Caki2 (cell line): Measurements from ENCODE around the gene CYSRT1. TPM values are rescaled to one million over a fixed set of nuclear protein-coding genes. Genes with fewer than 3 reads are reported as not detected.

Experiments
- DNase-seq: peaks from one replicate; pipeline ENCODE4 v3.0.0-alpha.2; 2015; ENCODE audit warnings: low read depth
- in situ Hi-C: cut with HindIII; loops from 2 replicates; pipeline ENCODE4 v1.10.0; 2016; ENCODE audit warnings: low sequenced_read_pairs, low pct_unique_long_range_greater_than_20kb, mixed read lengths
- total RNA-seq: library from RNA; depleted of rRNA; stranded (reverse); fragments of >200 nt; shearing (Covaris generic); gene quantifications from 2 replicates; pipeline ENCODE4 v1.2.3, GENCODE V29; 2014; ENCODE audit warnings: low replicate concordance

CYSRT1 gene
- total RNA-seq, 1 experiment from 2014 or later: 0.61 TPM

DNA sequence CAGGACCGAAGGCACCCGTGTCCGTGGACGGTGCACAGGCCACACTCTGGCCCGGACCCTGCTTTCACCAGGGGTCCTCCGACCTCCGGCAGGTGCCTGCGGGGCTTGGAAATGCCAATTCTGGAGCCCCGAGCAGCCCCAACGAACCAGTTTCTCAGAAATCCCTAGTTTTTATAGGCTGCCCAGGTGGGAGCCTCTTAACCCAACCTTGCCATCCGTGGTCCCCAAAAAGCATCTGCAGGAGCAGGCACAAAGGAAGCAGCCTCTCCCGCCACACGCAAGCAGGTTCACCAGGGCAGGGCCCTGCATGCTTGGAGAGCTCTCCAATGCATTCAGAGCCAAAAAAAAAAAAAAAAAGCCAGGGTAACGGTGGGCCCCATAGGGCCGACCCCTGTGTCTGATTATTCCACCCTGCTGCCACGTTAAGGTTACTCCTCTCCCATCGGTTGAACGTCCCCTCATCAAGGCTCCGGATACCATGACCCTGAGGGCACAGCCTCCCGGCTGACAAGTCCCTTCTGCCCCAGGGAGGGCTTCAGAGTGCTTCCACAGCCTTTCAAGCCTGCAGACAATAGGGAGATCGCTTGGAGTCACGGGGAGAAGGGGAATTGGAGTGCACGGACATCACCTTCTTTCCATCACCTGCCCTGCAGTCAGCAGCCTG is 23.6 kb upstream of the CYSRT1 start:
- in situ Hi-C loops: no loop called here
- DNase-seq: no peak

DNA sequence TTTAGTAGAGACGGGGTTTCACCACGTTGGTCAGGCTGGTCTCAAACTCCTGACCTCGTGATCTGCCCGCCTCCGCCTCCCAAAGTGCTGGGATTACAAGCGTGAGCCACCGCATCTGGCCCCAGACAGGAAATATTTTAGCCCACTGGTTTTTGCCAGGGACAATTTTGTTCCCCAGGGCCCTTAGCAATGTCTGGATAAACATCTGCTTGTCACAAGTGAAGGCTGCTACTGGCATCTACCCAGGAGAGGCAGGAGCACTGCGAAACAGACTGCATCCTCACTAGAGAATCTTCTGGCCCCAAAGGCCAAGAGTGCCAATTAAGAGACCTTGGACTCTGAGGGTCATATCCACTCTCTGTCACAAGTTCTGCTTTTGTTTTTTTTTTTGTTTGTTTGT is 22.0 kb upstream of the CYSRT1 start:
- in situ Hi-C loops: no loop called here
- no peak for DNase-seq

DNA sequence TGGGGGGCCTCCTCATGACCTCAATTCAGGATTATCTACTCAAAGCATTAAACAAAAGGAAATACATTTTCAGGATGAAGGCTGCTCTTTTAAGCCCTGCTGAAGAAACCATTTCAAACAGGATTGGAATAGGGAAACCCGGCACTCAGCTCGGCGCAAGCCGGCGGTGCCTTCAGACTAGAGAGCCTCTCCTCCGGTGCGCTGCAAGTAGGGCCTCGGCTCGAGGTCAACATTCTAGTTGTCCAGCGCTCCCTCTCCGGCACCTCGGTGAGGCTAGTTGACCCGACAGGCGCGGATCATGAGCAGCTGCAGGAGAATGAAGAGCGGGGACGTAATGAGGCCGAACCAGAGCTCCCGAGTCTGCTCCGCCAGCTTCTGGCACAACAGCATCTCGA is 20.2 kb upstream of the CYSRT1 start:
- DNase-seq: no peak
- in situ Hi-C loops: no loop called here

DNA sequence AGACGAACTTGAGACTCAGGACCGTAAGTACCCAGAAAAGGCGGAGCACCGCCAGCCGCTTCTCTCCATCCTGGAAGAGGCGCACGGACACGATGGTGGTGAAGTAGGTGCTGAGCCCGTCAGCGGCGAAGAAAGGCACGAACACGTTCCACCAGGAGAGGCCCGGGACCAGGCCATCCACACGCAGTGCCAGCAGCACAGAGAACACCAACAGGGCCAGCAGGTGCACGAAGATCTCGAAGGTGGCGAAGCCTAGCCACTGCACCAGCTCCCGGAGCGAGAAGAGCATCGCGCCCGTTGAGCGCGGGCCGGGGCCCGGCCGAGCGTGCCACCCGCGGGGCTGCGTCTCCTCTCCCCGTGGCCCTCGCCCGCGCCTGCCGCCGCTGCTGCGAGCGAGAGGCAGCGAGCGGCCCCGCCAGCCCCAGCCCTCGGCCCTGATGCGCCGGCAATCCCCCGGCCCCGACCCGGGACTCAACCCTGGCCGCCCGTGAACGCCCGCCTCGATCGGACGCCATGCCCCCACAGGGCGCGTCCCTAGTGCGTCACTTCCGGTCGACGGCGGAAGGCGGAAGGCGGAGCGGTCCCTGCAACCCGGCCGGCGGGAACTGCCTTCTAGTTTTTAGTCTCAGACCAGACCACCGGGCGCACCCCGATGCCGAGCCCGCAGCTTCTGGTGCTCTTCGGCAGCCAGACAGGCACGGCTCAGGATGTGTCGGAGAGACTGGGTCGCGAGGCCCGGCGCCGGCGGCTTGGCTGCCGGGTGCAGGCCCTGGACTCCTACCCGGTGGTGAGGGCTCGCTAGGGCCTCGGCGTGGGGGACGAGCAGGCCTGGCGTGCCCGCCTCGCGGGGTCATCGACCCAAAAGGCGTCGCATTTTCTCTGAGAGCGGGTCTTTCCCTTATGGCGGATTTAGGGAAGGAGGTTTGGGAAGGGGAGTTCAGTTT is 19.6 kb upstream of the CYSRT1 start, which contains the start of the genes NDOR1 and TMEM203:
Gene NDOR1, plus strand, starts transcription at position 575 of the 944 bp plus-strand sequence. Its CDS starts 78 bp downstream, at position 653.
Gene TMEM203, minus strand, starts transcription at position 523 of the 944 bp plus-strand sequence. Its CDS starts 234 bp downstream, at position 289.
- in situ Hi-C loops: no loop called here
- peak; percentile 66 for DNase-seq

DNA sequence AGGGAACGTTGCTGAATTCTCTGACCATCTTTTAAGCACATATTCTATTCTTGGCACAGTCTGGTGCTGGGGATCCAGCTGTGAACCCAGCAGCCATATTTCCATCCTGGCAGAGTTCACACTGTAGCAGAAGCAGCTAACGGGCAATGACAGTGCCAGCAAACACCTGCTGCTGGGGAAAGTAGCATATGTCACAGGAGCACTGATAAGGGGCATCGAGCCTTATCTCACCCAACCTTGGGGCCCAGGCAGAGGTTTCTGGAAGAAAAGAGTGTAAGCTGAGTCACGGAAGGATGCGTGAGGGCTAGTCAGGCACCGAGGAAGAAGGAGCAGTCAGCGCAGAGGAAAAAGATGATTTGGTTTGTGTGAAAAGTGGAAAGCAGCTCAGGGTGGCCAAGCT is 18.4 kb upstream of the CYSRT1 start:
- DNase-seq: no peak
- in situ Hi-C loops: no loop called here

DNA sequence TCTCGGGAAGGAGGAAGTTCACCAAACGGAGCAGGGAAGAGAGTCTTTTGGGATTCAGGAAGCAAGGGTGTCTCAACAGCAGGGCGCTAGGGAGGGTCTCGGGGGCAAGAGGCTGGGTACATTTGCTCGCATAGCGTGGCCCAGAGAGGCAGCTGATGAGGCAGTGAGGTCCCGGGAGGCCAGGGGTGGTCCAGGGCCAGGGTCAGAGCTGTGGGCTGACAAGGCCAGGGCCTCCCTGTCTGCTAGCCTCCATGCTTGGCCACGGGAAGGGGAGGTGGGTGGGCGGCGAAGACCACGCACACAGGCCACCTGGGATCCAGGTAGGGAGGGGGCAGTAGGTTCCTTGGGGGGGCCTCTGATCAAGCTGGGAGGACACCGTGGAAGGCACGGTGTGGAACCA is 13.4 kb upstream of the CYSRT1 start:
- no peak for DNase-seq
- in situ Hi-C loops: no loop called here

DNA sequence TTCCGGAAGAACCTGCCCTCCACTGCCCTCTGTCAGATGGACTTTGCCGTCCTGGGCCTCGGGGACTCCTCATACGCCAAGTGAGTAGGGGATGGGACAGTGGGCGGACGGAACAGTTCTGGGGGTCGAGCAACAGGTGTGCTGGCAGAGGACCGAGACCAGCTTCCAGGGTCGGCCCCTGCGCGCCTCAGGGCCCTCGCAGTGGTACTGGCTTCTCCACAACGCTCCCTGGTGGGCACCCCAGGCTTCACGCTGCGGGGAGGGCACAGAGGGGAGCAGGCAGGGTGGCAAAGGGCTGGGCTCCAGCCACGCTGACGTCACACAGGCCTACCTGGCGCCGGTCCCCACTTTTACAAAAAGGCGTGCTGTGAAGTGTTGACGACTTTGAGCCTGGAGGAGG is 12.5 kb upstream of the CYSRT1 start:
- in situ Hi-C loops: no loop called here
- no peak for DNase-seq

DNA sequence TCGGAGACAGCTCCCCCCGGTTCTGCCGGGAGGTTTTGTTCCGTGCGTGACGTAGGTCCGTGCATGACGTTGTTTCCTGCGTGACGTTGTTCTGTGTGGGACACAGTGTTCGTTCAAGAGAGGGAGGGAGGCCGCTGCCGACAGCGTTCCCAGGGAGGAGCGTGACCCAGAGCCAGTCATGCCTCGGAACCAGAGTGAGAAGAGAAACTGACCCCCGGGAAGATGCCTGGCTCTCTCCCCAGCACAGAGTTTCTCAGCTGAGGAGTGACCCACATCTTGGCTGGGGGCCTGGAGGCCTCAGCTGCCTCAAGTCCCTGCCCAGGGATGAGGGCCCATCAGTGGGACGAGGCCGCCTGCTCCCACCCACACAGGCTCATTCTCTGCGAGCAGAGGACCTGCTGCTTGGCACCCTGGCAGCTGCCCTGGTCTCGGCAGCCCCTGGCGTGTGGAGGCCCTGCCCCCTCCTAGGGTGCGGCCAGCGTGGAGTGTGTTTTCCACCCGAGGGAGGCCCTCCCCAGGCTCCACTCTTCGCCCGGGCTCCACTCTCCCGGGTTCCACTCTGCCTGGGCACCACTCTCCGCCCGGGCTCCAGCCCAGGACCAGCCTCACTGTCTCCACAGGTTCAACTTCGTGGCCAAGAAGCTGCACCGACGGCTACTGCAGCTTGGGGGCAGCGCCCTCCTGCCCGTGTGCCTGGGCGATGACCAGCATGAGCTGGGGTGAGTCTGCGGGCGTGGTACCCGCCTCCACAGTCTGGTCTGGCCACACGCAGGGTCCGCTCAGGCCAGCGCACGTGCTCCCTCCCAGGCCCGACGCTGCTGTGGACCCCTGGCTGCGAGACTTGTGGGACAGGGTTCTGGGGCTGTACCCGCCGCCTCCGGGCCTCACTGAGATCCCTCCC is 11.6 kb upstream of the CYSRT1 start:
- no peak for DNase-seq
- in situ Hi-C loops: no loop called here

DNA sequence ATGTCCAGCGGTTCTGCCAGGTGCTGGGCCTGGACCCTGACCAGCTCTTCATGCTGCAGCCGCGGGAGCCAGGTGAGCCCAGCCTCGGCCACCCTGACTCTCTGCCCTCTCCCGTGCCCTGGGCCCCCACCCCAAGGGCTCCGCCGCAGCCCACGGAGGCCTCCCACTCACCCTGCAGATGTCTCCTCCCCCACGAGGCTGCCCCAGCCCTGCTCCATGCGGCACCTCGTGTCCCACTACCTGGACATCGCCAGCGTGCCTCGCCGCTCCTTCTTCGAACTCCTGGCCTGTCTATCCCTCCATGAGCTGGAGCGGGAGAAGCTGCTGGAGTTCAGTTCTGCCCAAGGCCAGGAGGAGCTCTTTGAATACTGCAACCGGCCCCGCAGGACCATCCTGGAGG is 10.4 kb upstream of the CYSRT1 start:
- in situ Hi-C loops: no loop called here
- DNase-seq: no peak

DNA sequence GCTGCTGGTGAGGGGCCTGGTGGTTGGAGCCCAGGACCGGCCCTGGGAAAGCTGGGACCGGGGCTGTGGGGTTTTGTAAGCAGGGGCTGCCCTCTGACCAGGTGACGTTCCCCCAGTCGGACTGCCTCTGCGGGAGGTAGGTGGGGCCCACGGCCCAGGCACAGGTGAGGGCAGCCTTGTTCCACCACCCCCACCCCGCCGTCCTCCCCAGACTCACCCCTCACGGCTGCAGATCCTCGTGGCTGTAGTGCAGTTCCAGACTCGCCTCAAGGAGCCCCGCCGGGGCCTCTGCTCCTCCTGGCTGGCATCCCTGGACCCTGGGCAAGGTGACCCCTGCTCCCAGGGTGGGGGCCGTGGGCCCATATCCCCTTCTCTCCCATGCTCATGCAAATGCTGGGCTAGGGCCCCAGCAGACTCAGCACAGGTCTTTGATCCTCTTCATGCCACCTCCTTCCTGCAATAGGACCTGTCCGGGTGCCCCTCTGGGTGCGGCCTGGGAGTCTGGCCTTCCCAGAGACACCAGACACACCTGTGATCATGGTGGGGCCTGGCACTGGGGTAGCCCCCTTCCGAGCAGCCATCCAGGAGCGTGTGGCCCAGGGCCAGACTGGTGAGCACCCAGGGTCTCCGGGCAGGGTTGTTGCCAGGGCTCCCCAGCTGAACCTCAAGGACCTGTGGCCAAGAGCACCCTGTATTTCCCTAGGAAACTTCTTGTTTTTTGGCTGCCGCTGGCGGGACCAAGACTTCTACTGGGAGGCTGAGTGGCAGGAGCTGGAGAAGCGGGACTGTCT is 9.6 kb upstream of the CYSRT1 start:
- DNase-seq: no peak
- in situ Hi-C loops: no loop called here

DNA sequence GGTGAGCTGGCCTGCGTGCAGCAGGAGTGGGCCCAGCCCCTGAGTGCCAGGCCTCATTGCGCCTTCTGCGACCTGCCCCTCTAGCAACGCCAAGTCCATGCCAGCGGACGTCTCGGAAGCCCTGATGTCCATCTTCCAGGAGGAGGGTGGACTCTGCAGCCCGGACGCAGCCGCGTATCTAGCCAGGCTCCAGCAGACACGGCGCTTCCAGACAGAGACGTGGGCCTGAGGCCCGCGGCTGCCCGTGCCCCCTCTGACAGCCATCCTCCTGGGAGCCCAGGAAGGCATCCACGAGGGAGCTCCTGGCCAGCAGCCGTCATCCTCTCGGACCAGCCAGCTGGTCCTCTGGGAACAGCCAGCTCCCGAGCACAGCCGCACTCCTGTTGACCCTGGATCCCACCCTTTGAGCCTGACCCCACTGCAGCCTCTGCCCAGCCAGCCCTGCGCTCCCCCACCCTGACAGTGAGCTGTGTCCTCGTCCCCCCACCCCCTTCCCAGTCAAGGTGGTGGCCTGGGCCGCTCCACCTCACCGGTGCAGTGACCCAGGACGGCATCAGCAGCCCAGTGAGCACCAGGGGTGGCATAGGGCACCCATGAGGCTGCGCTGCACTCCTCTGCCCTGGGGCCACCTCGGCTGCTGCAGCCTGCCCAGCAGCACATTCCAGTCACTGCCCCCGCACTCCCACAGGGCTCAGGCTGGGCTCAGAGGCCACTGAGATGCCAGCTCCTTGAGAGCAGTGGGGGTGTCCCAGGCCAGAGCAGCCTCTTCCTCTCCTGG is 8.6 kb upstream of the CYSRT1 start:
- in situ Hi-C loops: no loop called here
- DNase-seq: no peak

DNA sequence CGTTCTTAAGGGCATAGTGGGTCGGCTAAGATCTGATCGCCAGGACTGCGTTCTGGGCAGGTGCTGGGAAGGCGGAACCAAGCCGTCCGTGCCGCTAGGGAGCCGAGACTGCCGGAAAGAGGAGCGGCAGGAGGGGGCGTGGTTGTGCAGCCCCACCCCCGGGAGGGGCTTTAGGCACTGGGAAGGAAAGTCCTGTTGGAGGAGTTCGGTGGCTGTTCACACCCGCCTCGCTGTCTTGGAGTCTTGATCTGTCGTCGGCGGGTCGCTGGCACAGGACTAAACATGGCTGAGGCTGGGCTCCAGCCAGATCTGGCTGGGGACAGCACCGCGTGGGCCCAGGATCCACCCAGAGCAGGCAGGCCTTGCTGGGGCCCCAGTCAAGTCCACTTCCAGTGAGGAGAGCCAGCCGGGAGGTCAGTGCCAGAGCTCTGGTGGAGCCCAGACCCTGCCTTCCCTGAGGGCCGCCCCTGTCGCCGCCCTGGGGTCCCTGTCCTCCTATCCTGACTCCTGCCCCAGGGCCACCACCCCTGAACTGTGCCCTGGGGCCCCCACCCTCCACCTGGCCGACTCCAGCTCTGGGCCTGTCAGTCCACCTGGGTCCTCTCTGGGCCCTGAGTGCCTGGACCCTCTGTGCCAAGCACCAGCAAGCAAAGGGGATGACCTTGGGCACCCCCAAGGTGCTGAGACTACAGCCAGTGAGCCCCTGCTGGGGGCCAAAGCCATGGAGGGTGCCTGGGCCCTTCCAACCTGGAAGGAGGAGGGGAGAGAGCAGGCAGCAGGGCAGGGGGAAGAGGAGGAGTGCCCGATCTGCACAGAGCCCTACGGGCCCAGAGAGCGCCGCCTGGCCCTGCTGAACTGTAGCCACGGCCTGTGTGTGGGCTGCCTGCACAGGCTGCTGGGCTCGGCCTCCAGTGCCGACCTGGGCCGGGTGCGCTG is 7.4 kb upstream of the CYSRT1 start:
- in situ Hi-C loops: no loop called here
- peak; percentile 85 for DNase-seq

DNA sequence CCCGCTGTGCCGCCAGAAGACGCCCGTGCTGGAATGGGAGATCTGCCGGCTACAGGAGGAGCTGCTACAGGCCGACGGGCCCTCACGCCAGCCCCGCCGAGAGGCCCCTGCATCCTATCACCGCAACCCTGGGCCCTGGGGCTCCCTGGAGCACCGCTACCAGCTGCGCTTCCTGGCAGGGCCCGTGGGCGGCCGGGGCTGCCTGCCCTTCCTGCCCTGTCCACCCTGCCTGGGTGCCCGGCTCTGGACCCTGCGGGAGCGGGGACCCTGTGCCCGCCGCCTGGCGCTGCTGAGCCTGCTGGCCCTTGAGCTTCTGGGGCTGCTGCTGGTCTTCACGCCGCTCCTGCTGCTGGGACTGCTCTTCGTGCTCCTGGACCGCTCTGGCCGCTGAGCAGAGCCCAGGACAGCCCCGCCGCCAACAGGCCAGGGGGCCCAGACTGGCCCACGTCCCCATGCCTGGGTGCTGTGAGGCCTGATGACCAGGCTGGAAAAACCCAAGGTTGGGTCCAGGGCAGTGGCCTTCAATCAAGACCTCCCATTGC is 6.7 kb upstream of the CYSRT1 start:
- DNase-seq: no peak
- in situ Hi-C loops: no loop called here

DNA sequence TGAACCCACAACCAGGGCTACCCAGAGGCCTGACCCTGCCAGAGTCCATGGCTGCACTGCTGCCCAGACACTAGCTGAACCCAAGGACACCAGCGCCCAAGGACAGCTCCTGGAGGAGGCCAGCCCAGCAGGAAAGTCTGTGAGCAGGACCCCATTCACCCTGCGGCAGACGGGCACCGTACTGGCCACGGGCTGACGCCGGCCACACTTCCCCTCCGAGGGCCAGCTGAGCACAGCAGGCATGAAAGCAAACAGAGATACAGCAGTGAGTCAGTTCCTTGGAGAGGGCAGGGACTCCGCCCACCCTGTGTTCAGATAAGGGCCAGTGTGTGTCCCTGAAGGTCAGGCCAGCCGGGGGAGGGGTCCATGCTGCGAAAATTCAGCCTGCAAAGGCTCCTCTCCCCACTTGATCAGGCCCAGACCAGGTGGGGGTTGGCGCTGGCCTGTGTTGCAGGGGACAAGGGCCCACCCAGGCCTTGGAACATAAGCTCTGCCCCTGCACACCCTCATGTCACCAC is 6.2 kb upstream of the CYSRT1 start:
- peak; percentile 73 for DNase-seq
- in situ Hi-C loops: no loop called here

DNA sequence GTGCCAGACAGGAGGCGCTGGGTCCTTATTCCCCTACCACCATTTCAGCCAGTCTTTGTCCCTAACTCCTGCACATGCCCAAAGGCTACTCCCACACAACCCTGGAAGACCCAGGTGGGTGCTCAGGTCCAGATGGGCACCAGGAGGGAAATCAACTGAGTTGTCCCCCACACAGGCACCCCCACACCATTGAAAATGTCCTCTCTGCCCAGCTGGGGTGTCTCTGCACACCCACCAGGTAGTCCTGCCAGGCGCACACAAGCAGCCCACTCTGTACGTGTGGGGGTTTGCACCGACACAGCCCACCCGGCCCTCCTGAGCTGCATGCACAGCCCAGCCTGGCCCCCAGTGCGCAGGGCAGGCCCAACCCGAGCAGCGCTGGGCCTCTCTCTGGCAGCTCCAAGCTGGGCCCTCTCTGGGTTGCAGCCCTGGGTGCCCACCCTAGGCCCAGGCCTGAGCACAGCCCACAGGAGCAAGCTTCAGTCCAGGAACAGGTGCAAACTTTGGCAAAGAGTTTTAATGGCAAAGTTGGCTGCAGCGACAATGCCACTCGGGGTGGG is 5.1 kb upstream of the CYSRT1 start:
- in situ Hi-C loops: no loop called here
- DNase-seq: no peak
